GM12878 (cell line): ENCODE results near the gene NDOR1. TPM values are rescaled to one million over a fixed set of nuclear protein-coding genes. Genes with fewer than 3 reads are reported as not detected.

ENCODE experiments used
- RB1 ChIP-seq: fragments of 450-650 bp; formaldehyde crosslinking; IDR thresholded peaks from 2 replicates; pipeline ENCODE4 v1.6.1; 2017; ENCODE audit warnings: mild to moderate bottlenecking, borderline replicate concordance
- TCF3 ChIP-seq: IDR thresholded peaks from 2 replicates; pipeline ENCODE4 v1.6.1; 2012; ENCODE audit warnings: low read depth, mild to moderate bottlenecking, low read length, borderline replicate concordance; ENCODE audit not compliant: insufficient read depth
- ZNF207 ChIP-seq: fragments of 450-650 bp; IDR thresholded peaks from 2 replicates; pipeline ENCODE4 v1.6.1; 2014; ENCODE audit warnings: antibody characterized with exemption, mild to moderate bottlenecking, borderline replicate concordance
- ZNF592 ChIP-seq: fragments of 450-650 bp; IDR thresholded peaks from 2 replicates; pipeline ENCODE4 v1.6.1; 2017; ENCODE audit warnings: mild to moderate bottlenecking, moderate library complexity
- polyA plus RNA-seq, 11 experiments: library from polyadenylated mRNA; depleted of rRNA in 4 of 11; unstranded in 6 of 11; stranded (reverse) in 5 of 11; fragments of >200 nt; fragmentation: Nextera tagmentation in 4 of 11; fragmentation: Illumina TruSeq in 1 of 11; extraction: Ambion mirVana in 4 of 11; extraction: Trizol in 1 of 11; gene quantifications; 1 replicate in 1 of 11; 2 replicates in 10 of 11; pipeline versions ENCODE4 v1.2.1 to v1.2.3, GENCODE V29; 2011 to 2016; ENCODE audit warnings: inconsistent platforms in 2 of 11, missing spikeins in 2 of 11, low read depth in 1 of 11
- total RNA-seq, 4 experiments: library from RNA; depleted of rRNA in 3 of 4; stranded (reverse); fragments of >200 nt in 3 of 4; fragmentation: Illumina TruSeq in 1 of 4; extraction: Trizol in 1 of 4; gene quantifications; 2 replicates each; pipeline versions ENCODE4 v1.2.1 to v1.2.3, GENCODE V29; 2013 to 2021

The NDOR1 gene
- total and polyA plus RNA-seq, 10 of the 15 experiments (the other 5 are each of a cell fraction or from before 2014, with no cell fraction given), result 0.04 to 32.9 (median 11.1) TPM

- TF ChIP-seq ZNF592, result no peak
- no peak for TF ChIP-seq ZNF207
- no peak for TF ChIP-seq TCF3
- TF ChIP-seq RB1, result no peak; the same call in 1 of the 2 replicates
Measured at GRCh38 chr9:137241490-137242268, 36.2 kb downstream of the NDOR1 start (continued).
